Measurements from ENCODE around the gene ACIN1.

ACIN1 gene

GRCh38 chr14:23033251-23033727 is 61.6 kb downstream of the ACIN1 start:
- no peak for DNase-seq (ENCODE audit: low read depth)
- TF ChIP-seq, protein P1, sequence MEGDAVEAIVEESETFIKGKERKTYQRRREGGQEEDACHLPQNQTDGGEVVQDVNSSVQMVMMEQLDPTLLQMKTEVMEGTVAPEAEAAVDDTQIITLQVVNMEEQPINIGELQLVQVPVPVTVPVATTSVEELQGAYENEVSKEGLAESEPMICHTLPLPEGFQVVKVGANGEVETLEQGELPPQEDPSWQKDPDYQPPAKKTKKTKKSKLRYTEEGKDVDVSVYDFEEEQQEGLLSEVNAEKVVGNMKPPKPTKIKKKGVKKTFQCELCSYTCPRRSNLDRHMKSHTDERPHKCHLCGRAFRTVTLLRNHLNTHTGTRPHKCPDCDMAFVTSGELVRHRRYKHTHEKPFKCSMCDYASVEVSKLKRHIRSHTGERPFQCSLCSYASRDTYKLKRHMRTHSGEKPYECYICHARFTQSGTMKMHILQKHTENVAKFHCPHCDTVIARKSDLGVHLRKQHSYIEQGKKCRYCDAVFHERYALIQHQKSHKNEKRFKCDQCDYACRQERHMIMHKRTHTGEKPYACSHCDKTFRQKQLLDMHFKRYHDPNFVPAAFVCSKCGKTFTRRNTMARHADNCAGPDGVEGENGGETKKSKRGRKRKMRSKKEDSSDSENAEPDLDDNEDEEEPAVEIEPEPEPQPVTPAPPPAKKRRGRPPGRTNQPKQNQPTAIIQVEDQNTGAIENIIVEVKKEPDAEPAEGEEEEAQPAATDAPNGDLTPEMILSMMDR (IDR thresholded peaks at IDR 0.05; ENCODE audit: low read depth, low read length, missing control alignments) = no peak
- peak overlapping the region; percentile 77; the same call in 1 of the 2 replicates for H3K4me3 ChIP-seq (ENCODE audit: low read depth, low read length)

GRCh38 chr14:23030936-23031335 is 64.0 kb downstream of the ACIN1 start:
- no peak for DNase-seq (ENCODE audit: low read depth)
- H3K4me3 ChIP-seq (ENCODE audit: low read depth, low read length) = no peak overlapping the region
- TF ChIP-seq, protein P1 (IDR thresholded peaks at IDR 0.05; ENCODE audit: low read depth, low read length, missing control alignments) = no peak

- no peak overlapping the region for H3K4me3 ChIP-seq (ENCODE audit: low read depth, low read length)
- DNase-seq (ENCODE audit: low read depth) = no peak
- TF ChIP-seq, protein P1 (IDR thresholded peaks at IDR 0.05; ENCODE audit: low read depth, low read length, missing control alignments) = no peak
These were observed 66.1 kb downstream of the ACIN1 start for GRCh38 chr14:23028799-23029198.

DNA sequence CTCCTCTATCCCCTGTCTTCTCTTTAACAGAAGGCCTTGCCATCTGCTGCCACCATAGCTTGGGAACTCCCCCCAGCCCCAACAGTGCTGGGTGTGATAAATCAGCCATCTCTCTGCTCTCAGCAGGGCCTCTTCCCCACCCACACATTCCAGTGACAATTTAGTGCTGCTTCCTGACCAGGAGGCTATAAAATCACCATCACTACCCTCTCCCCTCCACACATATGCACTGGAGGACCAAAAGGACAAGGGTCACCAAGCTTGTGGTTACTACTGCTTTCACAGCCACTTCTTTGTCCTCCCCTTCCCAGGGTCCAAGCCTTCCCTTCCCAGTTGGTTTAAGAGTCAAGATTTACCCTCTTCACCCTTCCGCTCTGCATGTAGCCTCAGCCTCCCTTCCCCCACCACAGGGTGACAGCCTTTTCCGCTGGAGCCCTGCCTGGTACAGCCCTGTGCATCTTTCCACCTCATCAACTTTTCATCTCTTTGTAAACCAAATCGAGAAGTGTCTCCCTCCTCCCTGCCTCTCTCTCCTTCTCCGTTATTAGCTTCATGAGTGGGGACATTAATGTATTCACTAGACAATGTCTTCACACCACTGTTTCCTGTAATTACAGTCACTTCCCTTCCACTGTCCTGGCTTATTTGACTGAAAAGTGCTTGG is 69.7 kb downstream of the ACIN1 start:
- H3K4me3 ChIP-seq (ENCODE audit: low read depth, low read length) = no peak overlapping the region
- TF ChIP-seq, protein P1 (IDR thresholded peaks at IDR 0.05; ENCODE audit: low read depth, low read length, missing control alignments) = no peak
- DNase-seq (ENCODE audit: low read depth) = no peak

DNA sequence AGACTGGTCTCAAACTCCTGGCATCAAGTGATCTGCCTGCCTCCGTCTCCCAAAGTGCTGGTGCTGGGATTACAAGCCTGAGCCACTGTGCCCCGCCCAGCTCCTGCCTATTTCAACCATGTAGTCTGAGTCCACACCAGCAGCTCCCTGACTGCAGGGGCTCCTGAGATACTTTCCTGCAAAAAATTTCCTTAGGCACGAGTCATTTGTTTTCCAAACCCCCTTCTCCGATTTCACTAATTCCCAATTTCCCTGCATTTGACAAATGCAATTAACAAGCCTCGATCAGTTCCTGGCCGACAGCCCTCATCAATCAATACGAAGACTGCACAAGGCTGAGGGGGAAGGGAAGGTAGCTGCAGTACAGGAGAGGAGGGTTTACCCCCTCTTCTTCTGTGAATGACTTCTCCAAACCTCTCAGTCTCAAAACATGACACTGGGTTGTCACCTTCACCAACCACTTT is 70.3 kb downstream of the ACIN1 start:
- no peak for DNase-seq (ENCODE audit: low read depth)
- no peak overlapping the region for H3K4me3 ChIP-seq (ENCODE audit: low read depth, low read length)
- TF ChIP-seq, protein P1 (IDR thresholded peaks at IDR 0.05; ENCODE audit: low read depth, low read length, missing control alignments) = no peak

- H3K4me3 ChIP-seq (ENCODE audit: low read depth, low read length) = no peak overlapping the region
- TF ChIP-seq, protein P1 (IDR thresholded peaks at IDR 0.05; ENCODE audit: low read depth, low read length, missing control alignments) = no peak
- DNase-seq (ENCODE audit: low read depth) = no peak
These were observed 71.2 kb downstream of the ACIN1 start for GRCh38 chr14:23023795-23024152.

Data from GM12864 (cell line).